Glutamatergic neuron (in vitro differentiated cells): Measurements from ENCODE around the gene PTP4A2. TPM values are rescaled to one million over a fixed set of nuclear protein-coding genes. Genes with fewer than 3 reads are reported as not detected.

ENCODE experiments used
- DNase-seq: peaks from one replicate; pipeline ENCODE4 v3.0.0; 2022
- H3K27ac Mint-ChIP-seq: one replicate; pipeline ENCODE4 v1.8.0; 2020; ENCODE audit warnings: mild to moderate bottlenecking, mixed read lengths, inconsistent platforms; ENCODE audit not compliant: unreplicated experiment
- H3K27me3 Mint-ChIP-seq: one replicate; pipeline ENCODE4 v1.8.0; 2020; ENCODE audit warnings: mild to moderate bottlenecking, moderate library complexity, mixed read lengths, inconsistent platforms; ENCODE audit not compliant: unreplicated experiment
- H3K36me3 Mint-ChIP-seq: one replicate; pipeline ENCODE4 v1.8.0; 2020; ENCODE audit warnings: mild to moderate bottlenecking, mixed read lengths, inconsistent platforms; ENCODE audit not compliant: unreplicated experiment
- H3K4me1 Mint-ChIP-seq: one replicate; pipeline ENCODE4 v1.8.0; 2020; ENCODE audit warnings: mild to moderate bottlenecking, low read depth, mixed read lengths, inconsistent platforms; ENCODE audit not compliant: unreplicated experiment
- H3K4me3 Mint-ChIP-seq: one replicate; pipeline ENCODE4 v1.8.0; 2020; ENCODE audit warnings: mild to moderate bottlenecking, mixed read lengths, inconsistent platforms; ENCODE audit not compliant: unreplicated experiment
- H3K9me3 Mint-ChIP-seq: one replicate; pipeline ENCODE4 v1.8.0; 2020; ENCODE audit warnings: mild to moderate bottlenecking, moderate library complexity, mixed read lengths, inconsistent platforms; ENCODE audit not compliant: unreplicated experiment
- CTCF ChIP-seq: fragments of 200-600 bp; sonication (generic); IDR thresholded peaks from one replicate; pipeline ENCODE4 v1.5.0; 2021; ENCODE audit not compliant: partially characterized antibody, unreplicated experiment
- total RNA-seq: library from RNA; stranded (reverse); fragmentation: NEBNext Ultra II Directional; extraction: Animal tissue kit (Norgen Biotek cat#: 25700); gene quantifications from one replicate; pipeline ENCODE4 v1.2.1, GENCODE V29; 2021; ENCODE audit not compliant: unreplicated experiment

PTP4A2 gene
- total RNA-seq, 1 donor from 2014 or later = 120 TPM

GRCh38 chr1:31981972-31982371, 43.8 kb upstream of the PTP4A2 start:
- Mint-ChIP-seq H3K4me3 (no peak overlapping the region), H3K27me3 (no peaks in the 10 kb centered on the region), H3K4me1 (peaks cover 21% of the 10 kb centered on the region), H3K9me3 (peaks cover 8% of the 10 kb centered on the region), H3K36me3 (no peaks in the 10 kb centered on the region), H3K27ac (no peak overlapping the region)
- no peak for TF ChIP-seq CTCF
- DNase-seq = no peak

GRCh38 chr1:31981456-31981839, 43.3 kb upstream of the PTP4A2 start:
- no peaks in the 10 kb centered on the region for H3K27me3 Mint-ChIP-seq
- no peak for DNase-seq
- H3K36me3 Mint-ChIP-seq = no peaks in the 10 kb centered on the region
- no peak overlapping the region for H3K4me3 Mint-ChIP-seq
- H3K27ac Mint-ChIP-seq = no peak overlapping the region
- no peak for TF ChIP-seq CTCF
- peaks cover 16% of the 10 kb centered on the region for H3K4me1 Mint-ChIP-seq
- peaks cover 3% of the 10 kb centered on the region for H3K9me3 Mint-ChIP-seq

GRCh38 chr1:31980835-31981455, 42.8 kb upstream of the PTP4A2 start:
- H3K4me1 Mint-ChIP-seq = peaks cover 16% of the 10 kb centered on the region
- no peak for TF ChIP-seq CTCF
- H3K27ac Mint-ChIP-seq = no peak overlapping the region
- no peaks in the 10 kb centered on the region for H3K36me3 Mint-ChIP-seq
- DNase-seq = no peak
- H3K27me3 Mint-ChIP-seq = no peaks in the 10 kb centered on the region
- H3K9me3 Mint-ChIP-seq = peaks cover 3% of the 10 kb centered on the region
- no peak overlapping the region for H3K4me3 Mint-ChIP-seq

- peaks cover 3% of the 10 kb centered on the region for H3K9me3 Mint-ChIP-seq
- no peak for DNase-seq
- no peak overlapping the region for H3K27ac Mint-ChIP-seq
- peaks cover 13% of the 10 kb centered on the region for H3K4me1 Mint-ChIP-seq
- no peak for TF ChIP-seq CTCF
- H3K36me3 Mint-ChIP-seq = no peaks in the 10 kb centered on the region
- H3K4me3 Mint-ChIP-seq = no peak overlapping the region
- no peaks in the 10 kb centered on the region for H3K27me3 Mint-ChIP-seq
Observed at GRCh38 chr1:31978843-31979400, 40.8 kb upstream of the PTP4A2 start.

GRCh38 chr1:31977385-31978131, 39.4 kb upstream of the PTP4A2 start:
- peak; percentile 30 for TF ChIP-seq CTCF
- Mint-ChIP-seq H3K9me3 (peaks cover 3% of the 10 kb centered on the region), H3K4me1 (peaks cover 13% of the 10 kb centered on the region), H3K27ac (peak overlapping the region; percentile 88), H3K27me3 (no peaks in the 10 kb centered on the region), H3K4me3 (peak overlapping the region; percentile 28), H3K36me3 (no peaks in the 10 kb centered on the region)
- DNase-seq = peak; percentile 60
